GM12801 (cell line): ENCODE results near the gene IPO13.

ENCODE experiments used
- TF ChIP-seq, protein P1 (sequence below): IDR thresholded peaks from one replicate; pipeline ENCODE4 v1.5.1; 2011; ENCODE audit warnings: control low read depth; ENCODE audit not compliant: insufficient read length; ENCODE audit errors: extremely low read depth

Gene IPO13

DNA sequence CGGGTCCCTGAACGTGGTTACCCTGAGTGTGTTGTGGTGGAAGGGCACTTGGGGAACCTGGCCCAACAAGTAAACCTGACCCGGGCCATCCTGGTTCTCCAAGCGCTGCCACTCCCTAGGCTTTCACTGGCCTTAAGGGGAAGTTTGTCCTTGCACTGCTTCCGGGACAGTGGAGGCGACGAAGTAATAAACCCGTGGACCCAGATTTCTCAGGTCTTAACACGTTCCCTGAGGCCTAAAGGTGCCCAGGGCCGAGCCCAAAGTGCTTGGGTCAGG lies 44.4 kb downstream of the IPO13 start:
- TF ChIP-seq, protein P1, sequence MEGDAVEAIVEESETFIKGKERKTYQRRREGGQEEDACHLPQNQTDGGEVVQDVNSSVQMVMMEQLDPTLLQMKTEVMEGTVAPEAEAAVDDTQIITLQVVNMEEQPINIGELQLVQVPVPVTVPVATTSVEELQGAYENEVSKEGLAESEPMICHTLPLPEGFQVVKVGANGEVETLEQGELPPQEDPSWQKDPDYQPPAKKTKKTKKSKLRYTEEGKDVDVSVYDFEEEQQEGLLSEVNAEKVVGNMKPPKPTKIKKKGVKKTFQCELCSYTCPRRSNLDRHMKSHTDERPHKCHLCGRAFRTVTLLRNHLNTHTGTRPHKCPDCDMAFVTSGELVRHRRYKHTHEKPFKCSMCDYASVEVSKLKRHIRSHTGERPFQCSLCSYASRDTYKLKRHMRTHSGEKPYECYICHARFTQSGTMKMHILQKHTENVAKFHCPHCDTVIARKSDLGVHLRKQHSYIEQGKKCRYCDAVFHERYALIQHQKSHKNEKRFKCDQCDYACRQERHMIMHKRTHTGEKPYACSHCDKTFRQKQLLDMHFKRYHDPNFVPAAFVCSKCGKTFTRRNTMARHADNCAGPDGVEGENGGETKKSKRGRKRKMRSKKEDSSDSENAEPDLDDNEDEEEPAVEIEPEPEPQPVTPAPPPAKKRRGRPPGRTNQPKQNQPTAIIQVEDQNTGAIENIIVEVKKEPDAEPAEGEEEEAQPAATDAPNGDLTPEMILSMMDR: no peak

DNA sequence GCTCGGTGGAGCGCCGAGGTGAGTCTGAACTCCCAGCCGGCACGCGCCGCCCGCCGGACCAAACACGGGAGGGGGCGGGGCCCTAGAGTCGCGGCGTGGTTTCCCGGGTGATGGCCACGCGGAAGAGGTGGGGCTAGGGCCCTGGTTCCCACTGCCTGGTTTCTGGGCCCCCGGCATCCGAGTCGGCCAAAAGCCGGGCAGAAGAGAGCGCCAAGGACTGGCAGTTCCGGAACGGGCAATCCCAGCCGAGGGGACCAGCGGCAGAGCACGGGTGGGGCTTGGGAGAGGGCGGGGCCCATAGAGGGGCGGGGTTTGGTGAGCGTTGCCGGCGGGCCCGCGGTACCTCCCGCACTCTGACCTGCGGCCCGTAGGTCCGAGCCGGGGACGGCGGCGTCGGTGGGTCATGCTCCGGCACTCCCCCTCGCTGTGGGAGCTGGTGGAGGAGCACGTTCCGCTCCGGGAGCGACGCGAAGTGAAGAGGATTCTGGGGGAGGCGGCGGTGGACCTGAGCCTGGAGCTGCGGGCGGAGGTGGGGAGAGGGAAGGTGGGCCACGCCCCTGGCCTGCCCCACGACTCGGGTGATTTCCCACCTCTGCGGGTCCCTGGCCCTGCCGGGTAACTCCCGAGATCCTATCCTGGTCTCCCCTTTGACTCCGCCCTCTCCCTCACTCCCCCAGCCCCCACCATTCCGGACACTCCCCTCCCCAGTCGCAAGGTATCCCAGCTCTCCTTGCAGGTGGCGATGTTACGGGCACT lies 44.9 kb downstream of the IPO13 start, which contains the start of gene CCDC24:
TSS of gene CCDC24 (plus strand) at position 124 of the 756 bp plus-strand sequence. CDS start at position 404, 280 bp downstream.
- TF ChIP-seq, protein P1: no peak

DNA sequence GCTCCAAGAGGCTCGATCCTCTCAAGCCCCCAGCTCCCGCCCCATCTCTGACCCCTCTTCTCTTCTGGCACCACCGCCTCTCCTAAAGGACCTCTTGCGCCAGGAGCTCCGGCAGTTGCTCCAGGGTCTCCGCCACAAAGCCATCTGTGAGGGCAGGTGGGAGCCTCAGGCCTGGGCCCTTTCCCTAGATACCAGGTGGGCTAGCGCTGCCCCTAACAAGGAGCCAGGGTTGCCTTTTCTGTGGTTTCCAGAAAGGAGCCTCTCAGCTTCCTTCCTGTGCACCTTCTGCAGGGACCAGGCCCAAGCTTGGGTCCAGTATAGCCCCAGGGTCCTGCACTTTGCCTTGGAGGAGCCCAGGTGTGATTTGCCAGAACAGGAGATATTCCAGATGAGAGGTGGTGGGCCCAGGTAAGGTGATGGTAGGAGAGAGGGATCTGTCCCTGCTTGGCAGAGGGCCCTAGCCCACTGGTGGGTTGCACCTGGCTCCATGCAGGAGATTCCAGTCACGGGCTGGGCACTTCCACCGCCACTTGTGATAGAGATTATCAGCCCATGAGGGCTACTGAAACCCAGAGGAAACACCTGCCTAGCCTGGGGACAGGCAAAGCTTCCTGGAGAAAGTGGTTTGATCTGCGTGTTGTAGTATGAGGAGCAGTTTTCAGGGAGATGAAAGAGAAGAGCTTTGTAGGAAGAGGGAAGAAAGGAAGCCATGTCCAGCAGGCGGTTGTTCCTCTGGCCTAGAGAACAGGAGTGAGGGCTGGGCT lies 45.7 kb downstream of the IPO13 start:
- TF ChIP-seq, protein P1: no peak

DNA sequence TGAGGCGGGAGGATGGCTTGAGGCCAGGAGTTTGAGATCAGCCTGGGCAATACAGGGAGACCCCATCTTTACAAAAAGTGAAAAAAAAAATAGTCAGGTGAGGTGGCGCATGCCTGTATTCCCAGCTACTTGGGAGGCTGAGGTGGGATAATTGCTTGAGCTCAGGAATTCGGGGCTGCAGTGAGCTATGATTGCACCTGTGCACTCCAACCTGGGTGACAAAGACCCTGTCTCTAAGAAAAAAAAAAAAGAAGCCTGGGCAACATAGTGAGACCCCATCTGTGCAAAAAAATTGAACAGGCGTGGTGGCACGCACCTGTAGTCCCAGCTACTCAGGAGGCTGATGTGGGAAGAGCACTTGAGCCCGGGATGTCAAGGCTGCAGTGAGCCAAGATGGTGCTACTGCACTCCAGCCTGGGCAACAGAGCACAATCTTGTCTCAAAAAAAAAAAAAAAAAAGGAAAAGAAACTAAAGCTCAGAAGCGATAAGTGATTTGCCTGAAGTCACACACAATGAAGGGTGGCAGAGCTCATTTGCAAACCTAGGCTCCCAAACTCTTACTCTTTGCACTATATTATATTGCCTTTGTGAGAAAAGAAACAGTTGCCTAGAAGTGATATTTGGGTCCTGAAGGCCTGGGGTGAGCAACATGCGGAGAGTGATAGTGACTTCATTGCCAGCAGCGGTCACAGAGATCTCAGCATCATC lies 46.6 kb downstream of the IPO13 start:
- TF ChIP-seq, protein P1: no peak

DNA sequence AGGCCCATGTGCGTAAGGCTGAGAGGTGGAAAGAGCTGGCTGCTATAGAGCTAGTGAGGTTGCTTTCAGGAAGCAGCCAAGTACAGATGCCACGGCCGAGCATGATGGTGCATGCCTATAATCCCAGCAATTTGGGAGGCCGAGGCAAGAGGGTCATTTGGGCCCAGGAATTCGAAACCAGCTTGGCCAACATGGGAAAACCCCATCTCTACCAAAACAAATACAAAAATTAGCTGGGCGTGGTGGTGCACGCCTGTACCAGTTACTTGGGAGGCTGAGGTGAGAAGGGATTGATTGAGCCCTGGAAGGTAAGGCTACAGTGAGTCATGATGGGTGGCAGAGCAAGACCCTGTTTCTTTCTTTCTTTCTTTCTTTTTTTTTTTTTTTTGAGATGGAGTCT lies 47.3 kb downstream of the IPO13 start:
- TF ChIP-seq, protein P1: no peak

DNA sequence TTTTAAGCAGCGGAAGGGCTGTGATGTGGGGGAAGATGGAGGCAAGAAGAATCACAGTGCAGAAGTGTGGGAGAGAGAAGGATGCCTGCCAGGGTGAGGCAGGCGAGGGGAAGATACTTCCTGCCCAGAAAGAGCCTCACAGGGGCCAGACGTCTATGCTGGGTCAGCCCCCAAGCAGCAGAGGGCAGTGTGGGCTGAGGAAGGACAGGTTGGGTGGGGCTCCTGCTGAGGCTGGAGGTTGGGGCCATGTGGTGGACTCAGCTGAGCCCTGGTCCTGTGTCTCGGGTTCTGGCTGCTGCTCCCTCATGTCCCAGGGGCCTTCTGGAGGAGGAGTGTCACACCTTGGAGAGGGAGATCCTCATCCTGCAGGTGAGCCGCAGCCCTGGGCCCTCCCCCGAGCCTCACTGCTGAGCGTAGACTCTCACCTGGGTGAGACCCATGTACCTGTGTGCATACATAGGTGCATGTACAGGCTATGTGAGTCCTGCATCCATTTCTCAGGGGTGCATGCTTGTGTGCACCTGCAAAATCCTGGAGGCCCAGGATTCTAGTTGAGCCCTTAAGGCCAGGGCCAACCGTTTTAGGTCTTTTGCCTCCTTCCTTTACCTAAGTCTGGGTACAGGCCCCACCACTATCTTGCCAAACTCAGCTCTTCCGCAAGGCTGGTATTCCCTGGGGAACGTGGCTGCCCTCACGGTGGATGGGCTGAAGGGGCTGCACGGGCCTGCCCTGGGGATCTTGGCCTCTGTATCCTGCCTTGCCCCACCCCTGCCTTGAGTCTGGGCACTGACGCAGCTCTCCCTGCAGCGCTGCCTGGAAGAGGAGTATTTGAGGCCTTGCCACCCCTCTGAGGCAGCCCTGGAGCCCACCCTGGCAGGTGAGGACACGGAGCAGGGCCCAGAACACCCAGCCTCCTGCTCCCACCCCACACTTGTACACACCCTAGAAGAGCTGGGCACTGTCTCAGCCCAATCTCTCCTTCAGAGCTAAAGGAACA lies 48.3 kb downstream of the IPO13 start:
- TF ChIP-seq, protein P1: no peak
